Adrenal gland (tissue), 12 donors: ENCODE results near the gene CCDC154. TPM values are rescaled to one million over a fixed set of nuclear protein-coding genes. Genes with fewer than 3 reads are reported as not detected.

Source experiments
- DNase-seq, 7 donors: peaks; one replicate each; pipeline ENCODE4 v3.0.0-alpha.2; 2019 to 2020
- H3K27ac ChIP-seq, 5 donors: fragments of 200-600 bp; sonication (generic) in 4 of 5; 1 replicate in 3 of 5; 2 replicates in 2 of 5; pipeline versions ENCODE4 v1.5.1 to v1.8.0; 2016 to 2020; ENCODE audit warnings: mild to moderate bottlenecking in 1 of 5
- H3K27me3 ChIP-seq: fragments of 200-600 bp; 2 replicates; pipeline ENCODE4 v1.8.0; 2021
- H3K36me3 ChIP-seq, 2 donors: fragments of 200-600 bp; replicated peaks in 1 of 2; 1 replicate in 1 of 2; 2 replicates in 1 of 2; pipeline versions ENCODE4 v1.5.1 to v1.8.0; 2018 to 2022
- H3K4me1 ChIP-seq, 2 donors: fragments of 200-600 bp; replicated peaks in 1 of 2; 1 replicate in 1 of 2; 2 replicates in 1 of 2; pipeline versions ENCODE4 v1.5.1 to v1.8.0; 2018 to 2021
- H3K4me3 ChIP-seq, 4 donors: fragments of 200-600 bp; sonication (generic) in 3 of 4; one replicate each; pipeline ENCODE4 v1.5.1; 2016 to 2018
- H3K9me3 ChIP-seq, 3 donors: fragments of 200-600 bp; sonication (generic) in 1 of 3; replicated peaks in 1 of 3; 1 replicate in 2 of 3; 2 replicates in 1 of 3; pipeline versions ENCODE4 v1.5.1 to v1.8.0; 2016 to 2021
- POLR2A ChIP-seq, 2 donors: fragments of 450-650 bp; IDR thresholded peaks; one replicate each; pipeline ENCODE4 v1.6.1; 2017; ENCODE audit warnings: antibody characterized with exemption in 2 of 2, mild to moderate bottlenecking in 2 of 2, moderate library complexity in 1 of 2
- WGBS, 4 donors: extraction: QIAGEN DNeasy Blood & Tissue Kit in 2 of 4; methylation state at CpG; one replicate each; pipeline versions ENCODE4 v1.1.5 to v1.1.7; 2013 to 2017; 5-methylcytosine and 5-hydroxymethylcytosine counted together
- intact Hi-C, 2 donors: fragments of 100-400 bp; cut with DNase I; formaldehyde crosslinking; loops; one replicate each; pipeline versions ENCODE4 v1.14.1 to v1.15.0; 2022 to 2023
- polyA plus RNA-seq, 3 donors: library from polyadenylated mRNA; stranded (reverse); fragments of 200-250 nt in 2 of 3; fragments of 350-450 nt in 1 of 3; fragmentation: Illumina TruSeq in 1 of 3; extraction: RNeasy Lipid Tissue Mini Kit (QIAGEN cat#74804) in 1 of 3; gene quantifications; one replicate each; pipeline ENCODE4 v1.2.3, GENCODE V29; 2013 to 2014
- total RNA-seq, 9 donors: library from RNA; depleted of rRNA in 4 of 9; stranded (reverse); fragments of >200 nt in 4 of 9; fragments of 120-200 nt in 1 of 9; fragmentation: NEBNext Ultra II Directional in 1 of 9; extraction: Animal tissue kit (Norgen Biotek cat#: 25700) in 1 of 9; gene quantifications; one replicate each; pipeline versions ENCODE4 v1.1.0 to v1.2.4, GENCODE V29; 2013 to 2023
- TF ChIP-seq, protein P1 (sequence below), 6 experiments: fragments of 450-650 bp in 4 of 6; fragments of 200-600 bp in 2 of 6; sonication (generic) in 1 of 6; IDR thresholded peaks; 1 replicate in 5 of 6; 2 replicates in 1 of 6; pipeline versions ENCODE4 v1.5.1 to v1.8.0; 2016 to 2021; ENCODE audit warnings: antibody characterized with exemption in 6 of 6, mild to moderate bottlenecking in 2 of 6, moderate library complexity in 1 of 6
- donor health status: healthy with polysubstance abuse.
- donor health status: Bipolar disorder and iron deficiency.
- donor health status: DM: yes; HTN: yes; CAD: no.
- donor health status: DM: no; HTN: no; CAD: no.
- donor health status: DM: no; HTN: no; CAD: no.
- donor health status: DM: yes; HTN: yes; CAD: no.

CCDC154 gene
- total and polyA plus RNA-seq, 12 donors, result 0.28 to 39.7 (median 1.1) TPM; not detected in 1

DNA sequence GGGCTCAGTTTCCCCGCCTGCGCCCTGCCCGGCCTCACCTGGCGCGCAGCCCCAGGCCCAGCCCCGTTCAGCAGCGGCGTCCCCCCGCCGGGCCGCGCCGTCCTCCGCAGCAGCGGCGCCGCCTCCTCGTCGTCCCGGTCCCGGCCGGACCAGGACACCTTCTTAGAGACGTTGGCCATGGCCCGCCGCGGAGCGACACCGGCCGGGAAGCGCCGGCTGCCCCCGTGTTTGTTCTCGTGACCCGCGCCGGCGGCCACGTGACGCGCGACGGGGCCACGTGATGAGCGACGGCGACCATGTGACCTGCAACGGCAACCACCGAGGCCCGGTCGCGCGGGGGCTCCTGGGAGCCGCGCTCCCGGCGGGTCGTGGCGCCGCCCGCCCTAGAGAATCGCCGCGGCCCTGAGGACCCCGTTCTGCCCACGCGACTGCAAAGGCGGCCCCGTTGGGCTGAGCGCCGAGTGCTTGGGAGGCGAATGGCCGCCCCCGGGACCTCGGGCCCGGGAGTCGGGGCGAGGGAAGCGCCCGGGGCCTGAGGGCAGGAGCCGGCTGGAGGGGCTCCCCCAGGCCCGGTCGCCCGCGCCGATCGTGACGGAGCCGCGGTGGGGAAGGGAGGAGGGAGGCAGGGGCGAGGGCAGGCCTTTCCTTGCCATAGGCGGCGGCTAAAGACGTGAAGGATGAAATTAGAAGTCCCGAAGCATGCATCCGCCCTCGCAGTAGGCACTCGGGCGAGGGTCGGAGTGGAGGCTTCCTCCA is 30.6 kb upstream of the CCDC154 start, which contains the start of gene CLCN7:
CLCN7 (minus strand) TSS at position 233 of the 756 bp plus-strand sequence; CDS start at position 179, 54 bp downstream.
- WGBS, 4 donors, result 1 to 4% (median 1%) methylated on average over 21 to 99 of the region's 99 CpGs
- H3K27ac ChIP-seq, result peak within 1 kb of the TSS; percentile 35 to 97 (median 90)
- intact Hi-C loops, result no loop called here

DNA sequence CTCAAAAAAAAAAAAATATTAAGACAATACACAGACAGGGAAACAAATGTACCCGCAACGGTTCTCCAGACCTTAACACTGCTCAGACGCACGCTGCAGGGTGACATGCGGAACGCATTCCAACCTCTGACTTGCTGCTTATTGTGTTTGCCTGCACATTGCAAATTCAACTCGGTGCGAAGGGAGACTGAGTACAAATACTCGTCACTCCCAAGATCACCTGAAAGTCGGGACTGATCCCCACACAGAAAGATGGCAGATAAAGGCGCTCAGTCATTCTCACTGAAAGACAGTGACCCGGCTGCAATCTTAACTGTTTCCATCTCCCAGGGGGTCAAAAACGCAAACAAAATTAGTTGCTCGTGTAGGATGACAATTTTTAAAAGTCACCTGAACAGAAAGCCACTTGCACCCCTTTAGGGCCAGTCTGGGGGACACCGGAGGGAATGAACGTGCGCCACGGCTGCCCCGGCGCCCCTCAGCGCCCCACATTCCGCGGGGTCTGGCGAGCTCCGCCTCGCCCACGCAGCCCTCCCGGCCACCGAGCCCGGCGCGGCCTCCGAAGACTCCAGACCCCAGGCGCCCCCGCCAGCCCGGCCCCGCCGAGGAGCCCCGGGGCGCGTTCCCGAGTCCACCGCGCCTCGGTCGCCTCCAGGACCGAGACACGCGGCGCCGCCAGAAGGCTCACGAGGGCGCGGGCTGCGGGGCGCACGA is 29.9 kb upstream of the CCDC154 start:
- peak in 1 of 7 donors; percentile 49 for DNase-seq
- Histone ChIP-seq H3K27ac (peak overlapping the region; percentile 27 to 97 (median 90)), H3K27me3 (no peaks in the 10 kb centered on the region), H3K4me3 (peak overlapping the region; percentile 73 to 99 (median 79)), H3K36me3 (no peaks in the 10 kb centered on the region), H3K4me1 (peaks cover 23 to 46% of the 10 kb centered on the region in 2 donors), H3K9me3 (no peaks in the 10 kb centered on the region)
- intact Hi-C loops, result no loop called here
- TF ChIP-seq POLR2A (IDR thresholded peaks at IDR 0.05), result peak in 1 of 2 donors; percentile 37
- TF ChIP-seq, protein P1, sequence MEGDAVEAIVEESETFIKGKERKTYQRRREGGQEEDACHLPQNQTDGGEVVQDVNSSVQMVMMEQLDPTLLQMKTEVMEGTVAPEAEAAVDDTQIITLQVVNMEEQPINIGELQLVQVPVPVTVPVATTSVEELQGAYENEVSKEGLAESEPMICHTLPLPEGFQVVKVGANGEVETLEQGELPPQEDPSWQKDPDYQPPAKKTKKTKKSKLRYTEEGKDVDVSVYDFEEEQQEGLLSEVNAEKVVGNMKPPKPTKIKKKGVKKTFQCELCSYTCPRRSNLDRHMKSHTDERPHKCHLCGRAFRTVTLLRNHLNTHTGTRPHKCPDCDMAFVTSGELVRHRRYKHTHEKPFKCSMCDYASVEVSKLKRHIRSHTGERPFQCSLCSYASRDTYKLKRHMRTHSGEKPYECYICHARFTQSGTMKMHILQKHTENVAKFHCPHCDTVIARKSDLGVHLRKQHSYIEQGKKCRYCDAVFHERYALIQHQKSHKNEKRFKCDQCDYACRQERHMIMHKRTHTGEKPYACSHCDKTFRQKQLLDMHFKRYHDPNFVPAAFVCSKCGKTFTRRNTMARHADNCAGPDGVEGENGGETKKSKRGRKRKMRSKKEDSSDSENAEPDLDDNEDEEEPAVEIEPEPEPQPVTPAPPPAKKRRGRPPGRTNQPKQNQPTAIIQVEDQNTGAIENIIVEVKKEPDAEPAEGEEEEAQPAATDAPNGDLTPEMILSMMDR (IDR thresholded peaks at IDR 0.05), result no peak
- 6 to 33% (median 12%) methylated on average over 14 to 57 of the region's 57 CpGs for whole genome bisulfite sequencing, 4 donors

More for the DNA sequence above, 30.6 kb upstream of the CCDC154 start, which contains the start of gene CLCN7:
- Histone ChIP-seq H3K4me1 (peaks cover 23 to 46% of the 10 kb centered on the region in 2 donors), H3K9me3 (no peaks in the 10 kb centered on the region), H3K27me3 (no peaks in the 10 kb centered on the region), H3K36me3 (no peaks in the 10 kb centered on the region), H3K4me3 (peak within 1 kb of the TSS; percentile 73 to 99 (median 79))
- DNase-seq, result peak; percentile 89 to 96 (median 93)
- peak; percentile 88 to 89 for TF ChIP-seq POLR2A (IDR thresholded peaks at IDR 0.05)
- TF ChIP-seq, protein P1 (IDR thresholded peaks at IDR 0.05), result no peak

DNA sequence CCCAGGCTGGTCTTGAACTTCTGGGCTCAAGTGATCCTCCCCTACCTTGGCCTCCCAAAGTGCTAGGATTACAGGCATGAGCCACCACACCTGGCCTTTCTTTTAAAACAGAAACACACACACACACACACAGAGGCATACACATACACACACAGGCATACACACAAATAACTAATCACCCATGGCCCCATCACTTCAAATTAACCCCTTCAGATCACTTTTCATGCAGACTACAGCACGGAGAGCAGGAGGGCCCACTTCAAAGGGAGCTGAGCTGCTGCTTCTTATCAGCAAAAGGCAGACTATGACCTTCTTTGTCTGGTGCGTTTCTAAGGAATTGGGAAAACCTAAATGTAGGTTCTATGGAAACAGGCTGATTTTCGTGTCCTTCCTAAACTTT is 28.6 kb upstream of the CCDC154 start:
- Histone ChIP-seq H3K4me1 (peaks cover 23 to 49% of the 10 kb centered on the region in 2 donors), H3K9me3 (no peaks in the 10 kb centered on the region), H3K27ac (peak overlapping the region in 2 of 5 donors; percentile 9 to 38), H3K4me3 (no peak overlapping the region), H3K36me3 (no peaks in the 10 kb centered on the region), H3K27me3 (no peaks in the 10 kb centered on the region)
- intact Hi-C loops, result no loop called here
- DNase-seq, result no peak
- no peak for TF ChIP-seq POLR2A (IDR thresholded peaks at IDR 0.05)
- 26 to 48% (median 40%) methylated on average over 3 of the region's 3 CpGs for WGBS, 4 donors

DNA sequence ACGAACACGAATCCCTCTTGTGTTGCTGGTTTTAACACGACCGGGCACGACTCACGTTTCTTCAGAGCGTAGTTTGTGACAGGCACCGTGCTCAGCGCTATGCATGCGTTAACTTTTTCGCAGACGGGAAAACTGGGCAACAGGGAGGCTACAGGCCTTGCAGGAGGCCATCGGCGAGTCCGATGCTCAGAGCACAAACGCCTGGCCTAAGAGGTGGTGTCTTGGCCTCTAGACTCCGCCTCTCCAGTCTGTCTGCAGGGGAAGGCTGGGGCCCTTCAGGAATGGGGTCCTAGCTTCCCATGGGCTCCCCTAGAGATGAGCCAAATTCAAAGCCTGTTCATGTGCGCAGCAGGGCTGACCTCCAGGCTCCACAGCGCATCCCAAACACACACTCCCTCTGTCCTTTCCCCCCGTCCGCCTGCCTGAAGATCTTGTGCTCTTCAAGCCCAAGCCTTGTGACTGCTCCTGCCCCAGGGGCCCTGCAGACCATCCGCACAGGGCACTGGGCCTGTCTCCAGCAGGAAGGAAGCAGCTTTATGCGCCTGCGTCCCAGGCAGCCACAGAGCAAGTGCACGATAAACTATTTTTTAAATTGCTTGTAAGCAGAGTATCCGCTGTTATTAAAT is 27.3 kb upstream of the CCDC154 start:
- H3K9me3 ChIP-seq, result no peaks in the 10 kb centered on the region
- peak overlapping the region in 3 of 5 donors; percentile 42 to 86 (median 65) for H3K27ac ChIP-seq
- intact Hi-C loops, result no loop called here
- H3K4me3 ChIP-seq, result no peak overlapping the region
- no peak for DNase-seq
- no peaks in the 10 kb centered on the region for H3K36me3 ChIP-seq
- no peaks in the 10 kb centered on the region for H3K27me3 ChIP-seq
- 75 to 86% (median 80%) methylated on average over 17 to 26 of the region's 26 CpGs for WGBS, 4 donors
- TF ChIP-seq, protein P1 (IDR thresholded peaks at IDR 0.05), result no peak
- no peak for TF ChIP-seq POLR2A (IDR thresholded peaks at IDR 0.05)
- peaks cover 30 to 62% of the 10 kb centered on the region in 2 donors for H3K4me1 ChIP-seq
